GM23248 (cell line): ENCODE measurements around the gene NFYA. TPM values are rescaled to one million over a fixed set of nuclear protein-coding genes. Genes with fewer than 3 reads are reported as not detected.

ENCODE experiments used
- DNase-seq: peaks from one replicate; pipeline ENCODE4 v3.0.0-alpha.2; 2015
- H2AFZ ChIP-seq: fragments of 200-600 bp; sonication (generic); 2 replicates; pipeline ENCODE4 v1.6.1; 2016; ENCODE audit warnings: antibody characterized with exemption
- H3F3A ChIP-seq: fragments of 200-600 bp; sonication (generic); 2 replicates; pipeline ENCODE4 v1.6.1; 2016; ENCODE audit warnings: mild to moderate bottlenecking, antibody characterized with exemption, mixed run types; ENCODE audit not compliant: insufficient read depth
- H3K27ac ChIP-seq: fragments of 200-600 bp; sonication (generic); 2 replicates; pipeline ENCODE4 v1.5.1; 2016; ENCODE audit warnings: mild to moderate bottlenecking
- H3K27me3 ChIP-seq: fragments of 200-600 bp; sonication (generic); replicated peaks from 2 replicates; pipeline ENCODE4 v1.6.1; 2016; ENCODE audit warnings: mild to moderate bottlenecking; ENCODE audit not compliant: insufficient read depth
- H3K36me3 ChIP-seq: fragments of 200-600 bp; sonication (generic); 2 replicates; pipeline ENCODE4 v1.6.1; 2016; ENCODE audit warnings: low read depth, mild to moderate bottlenecking
- H3K4me1 ChIP-seq: fragments of 200-600 bp; sonication (generic); 2 replicates; pipeline ENCODE4 v1.6.1; 2016; ENCODE audit warnings: mild to moderate bottlenecking; ENCODE audit not compliant: insufficient read depth
- H3K4me2 ChIP-seq: fragments of 200-600 bp; sonication (generic); one replicate; pipeline ENCODE4 v1.6.1; 2016; ENCODE audit warnings: mild to moderate bottlenecking; ENCODE audit not compliant: unreplicated experiment
- H3K4me3 ChIP-seq: fragments of 200-600 bp; sonication (generic); 2 replicates; pipeline ENCODE4 v1.5.1; 2016; ENCODE audit warnings: mild to moderate bottlenecking
- H3K79me2 ChIP-seq: fragments of 200-600 bp; sonication (generic); 2 replicates; pipeline ENCODE4 v1.6.1; 2016; ENCODE audit warnings: mild to moderate bottlenecking; ENCODE audit not compliant: insufficient read depth
- H3K9ac ChIP-seq: fragments of 200-600 bp; sonication (generic); 2 replicates; pipeline ENCODE4 v1.6.1; 2016; ENCODE audit warnings: mild to moderate bottlenecking
- H3K9me2 ChIP-seq: fragments of 200-600 bp; sonication (generic); 2 replicates; pipeline ENCODE4 v1.6.1; 2016; ENCODE audit warnings: mixed run types, mild to moderate bottlenecking, moderate library complexity; ENCODE audit not compliant: insufficient read depth
- H3K9me3 ChIP-seq: fragments of 200-600 bp; sonication (generic); one replicate; pipeline ENCODE4 v1.6.1; 2017; ENCODE audit warnings: low read depth
- H4K20me1 ChIP-seq: fragments of 200-600 bp; sonication (generic); 2 replicates; pipeline ENCODE4 v1.6.0; 2016; ENCODE audit not compliant: insufficient read depth
- EZH2 ChIP-seq: fragments of 200-600 bp; sonication (generic); IDR thresholded peaks from 2 replicates; pipeline ENCODE4 v1.6.1; 2018; ENCODE audit warnings: antibody characterized with exemption, mild to moderate bottlenecking; ENCODE audit not compliant: insufficient read depth, poor library complexity, severe bottlenecking
- EZH2phosphoT487 ChIP-seq: fragments of 200-600 bp; sonication (generic); IDR thresholded peaks from 2 replicates; pipeline ENCODE4 v1.6.1; 2018; ENCODE audit warnings: antibody characterized with exemption, moderate library complexity, mild to moderate bottlenecking, low read depth; ENCODE audit not compliant: insufficient read depth
- WGBS, 2 experiments: methylation state at CpG; one replicate each; pipeline ENCODE4 v1.1.6; 2015 to 2017; ENCODE audit warnings: low lambda C conversion rate in 2 of 2, low coverage in 1 of 2; ENCODE audit errors: missing lambda C conversion rate in 2 of 2; 5-methylcytosine and 5-hydroxymethylcytosine counted together
- in situ Hi-C: fragments of 300-500 bp; cut with MboI; formaldehyde crosslinking; loops from 2 replicates; pipeline ENCODE4 v1.15.0; 2020
- polyA plus RNA-seq: library from polyadenylated mRNA; unstranded; fragments of >200 nt; fragmentation: Nextera tagmentation; extraction: Ambion mirVana; gene quantifications from 2 replicates; pipeline ENCODE4 v1.2.1, GENCODE V29; 2016
- total RNA-seq: library from RNA; depleted of rRNA; stranded (reverse); fragments of >200 nt; shearing (Covaris generic); gene quantifications from 2 replicates; pipeline ENCODE4 v1.2.3, GENCODE V29; 2014

NFYA gene
- total and polyA plus RNA-seq, 2 experiments from 2014 or later: 8.8 to 9.4 TPM

- Histone ChIP-seq H3K4me1 (no peaks in the 10 kb centered on the region), H3K4me3 (no peak overlapping the region), H2AFZ (no peak overlapping the region), H4K20me1 (no peaks in the 10 kb centered on the region), H3F3A (no peaks in the 10 kb centered on the region), H3K9me2 (no peaks in the 10 kb centered on the region), H3K36me3 (peaks cover 68% of the 10 kb centered on the region), H3K27ac (no peak overlapping the region), H3K27me3 (no peaks in the 10 kb centered on the region), H3K9me3 (no peaks in the 10 kb centered on the region), H3K4me2 (no peak overlapping the region), H3K79me2 (peaks cover 16% of the 10 kb centered on the region; the same call in 1 of the 2 replicates), H3K9ac (no peak overlapping the region)
- in situ Hi-C loops: no loop called here
- no peak for TF ChIP-seq EZH2phosphoT487
- no peak for TF ChIP-seq EZH2
- 95 to 96% methylated on average over 4 of the region's 4 CpGs for WGBS, 2 experiments
- no peak for DNase-seq
Observed at GRCh38 chr6:41088451-41088850, 15.7 kb downstream of the NFYA start.

GRCh38 chr6:41090841-41091761 is 18.3 kb downstream of the NFYA start:
- peaks cover 73% of the 10 kb centered on the region for H3K36me3 ChIP-seq
- no peak overlapping the region for H3K9ac ChIP-seq
- no peak for DNase-seq
- H3K79me2 ChIP-seq: 0 out of 2 replicates have a peak, but pooled peaks cover 12% of the 10 kb centered on the region
- H3K9me2 ChIP-seq: no peaks in the 10 kb centered on the region
- H3F3A ChIP-seq: no peaks in the 10 kb centered on the region
- H3K27ac ChIP-seq: no peak overlapping the region
- H3K9me3 ChIP-seq: no peaks in the 10 kb centered on the region
- no peak overlapping the region for H3K4me2 ChIP-seq
- 48 to 67% methylated on average over 1 of the region's 1 CpG for whole genome bisulfite sequencing, 2 experiments
- no peak overlapping the region for H2AFZ ChIP-seq
- no peaks in the 10 kb centered on the region for H3K27me3 ChIP-seq
- no peak overlapping the region for H3K4me3 ChIP-seq
- H3K4me1 ChIP-seq: no peaks in the 10 kb centered on the region
- no peaks in the 10 kb centered on the region for H4K20me1 ChIP-seq
- in situ Hi-C loops: no loop called here
- no peak for TF ChIP-seq EZH2
- no peak for TF ChIP-seq EZH2phosphoT487

- H4K20me1 ChIP-seq: no peaks in the 10 kb centered on the region
- in situ Hi-C loops: no loop called here
- DNase-seq: peak; percentile 54
- H3K79me2 ChIP-seq: 0 out of 2 replicates have a peak, but pooled peaks cover 4% of the 10 kb centered on the region
- H3K9me3 ChIP-seq: no peaks in the 10 kb centered on the region
- no peak overlapping the region for H3K9ac ChIP-seq
- H3K27me3 ChIP-seq: no peaks in the 10 kb centered on the region
- H2AFZ ChIP-seq: no peak overlapping the region
- H3K27ac ChIP-seq: no peak overlapping the region
- H3K4me2 ChIP-seq: no peak overlapping the region
- H3F3A ChIP-seq: no peaks in the 10 kb centered on the region
- H3K4me3 ChIP-seq: no peak overlapping the region
- H3K4me1 ChIP-seq: no peaks in the 10 kb centered on the region
- peaks cover 72% of the 10 kb centered on the region for H3K36me3 ChIP-seq
- no peak for TF ChIP-seq EZH2
- TF ChIP-seq EZH2phosphoT487: no peak
- H3K9me2 ChIP-seq: no peaks in the 10 kb centered on the region
- WGBS, 2 experiments: 97 to 99% methylated on average over 4 of the region's 4 CpGs
Observed at GRCh38 chr6:41092421-41093140, 19.8 kb downstream of the NFYA start.

- no peak overlapping the region for H3K4me3 ChIP-seq
- in situ Hi-C loops: no loop called here
- WGBS, 2 experiments: 91 to 94% methylated on average over 6 of the region's 6 CpGs
- peaks cover 81% of the 10 kb centered on the region for H3K36me3 ChIP-seq
- H4K20me1 ChIP-seq: no peaks in the 10 kb centered on the region
- no peaks in the 10 kb centered on the region for H3K4me1 ChIP-seq
- H3K9ac ChIP-seq: no peak overlapping the region
- H3F3A ChIP-seq: no peaks in the 10 kb centered on the region
- H3K9me2 ChIP-seq: no peaks in the 10 kb centered on the region
- no peak overlapping the region for H3K27ac ChIP-seq
- H2AFZ ChIP-seq: no peak overlapping the region
- no peaks in the 10 kb centered on the region for H3K79me2 ChIP-seq
- TF ChIP-seq EZH2phosphoT487 (no peak), EZH2 (no peak)
- no peaks in the 10 kb centered on the region for H3K9me3 ChIP-seq
- H3K4me2 ChIP-seq: no peak overlapping the region
- H3K27me3 ChIP-seq: no peaks in the 10 kb centered on the region
- DNase-seq: peak; percentile 8
Observed at GRCh38 chr6:41093729-41094128, 21.0 kb downstream of the NFYA start.
